ENCODE measurements around the gene CPAMD8. TPM values are rescaled to one million over a fixed set of nuclear protein-coding genes. Genes with fewer than 3 reads are reported as not detected.

CPAMD8 gene
- total and polyA plus RNA-seq, 9 of the 15 experiments (the other 6 are each of a cell fraction or from before 2014, with no cell fraction given) = 0.20 to 2.1 (median 1.3) TPM

DNA sequence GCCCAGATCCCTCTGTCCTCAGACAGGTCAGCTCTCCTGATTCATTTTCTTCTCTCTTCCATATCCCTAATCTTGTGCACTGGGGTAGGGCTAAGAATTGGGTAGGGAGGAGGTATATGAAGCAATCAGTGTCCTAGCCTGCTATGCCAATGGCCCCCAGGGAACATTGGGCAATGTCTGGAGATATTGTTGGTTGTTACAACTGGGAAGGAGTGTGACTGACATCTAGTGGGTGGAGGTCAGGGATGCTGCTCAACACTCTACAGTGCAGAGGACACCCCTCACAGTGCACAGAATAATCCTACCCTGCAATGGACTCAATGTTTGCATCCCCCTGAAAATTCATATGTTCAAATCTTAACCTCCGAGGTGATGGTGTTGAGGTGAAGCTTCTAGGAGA, 57.5 kb downstream of the CPAMD8 start (continued):
- TF ChIP-seq ZBTB17 (CRISPR knock-in tag; IDR thresholded peaks at IDR 0.05) = no peak
- no peak for TF ChIP-seq CHD2 (IDR thresholded peaks at IDR 0.05; ENCODE audit: low read depth, low read length)
- TF ChIP-seq HDAC8 (tag; IDR thresholded peaks at IDR 0.05) = no peak
- TF ChIP-seq REST (IDR thresholded peaks at IDR 0.05; ENCODE audit: borderline replicate concordance) = peak; percentile 56; the same call in 1 of the 2 replicates
- TF ChIP-seq REST (CRISPR knock-in tag; IDR thresholded peaks at IDR 0.05; ENCODE audit: low read depth) = no peak
- TF ChIP-seq MGA (IDR thresholded peaks at IDR 0.05) = no peak
- no peak for TF ChIP-seq CBX1 (IDR thresholded peaks at IDR 0.05; ENCODE audit: low read depth)
- no peak for TF ChIP-seq FOXM1 (IDR thresholded peaks at IDR 0.05; ENCODE audit: low read depth)
- TF ChIP-seq FOXM1 (CRISPR knock-in tag; IDR thresholded peaks at IDR 0.05; ENCODE audit: low read depth) = no peak
- no peak for TF ChIP-seq EP400 (IDR thresholded peaks at IDR 0.05)
